NCI-H2171 treated with DMSO at 0.1 percent for 48 hours (cell line): Measurements from ENCODE around the gene AP2A1.

ENCODE experiments used
- DNase-seq: peaks from one replicate; lab custom pipeline; 2025; lab: John Stamatoyannopoulos, UW

The AP2A1 gene

DNA sequence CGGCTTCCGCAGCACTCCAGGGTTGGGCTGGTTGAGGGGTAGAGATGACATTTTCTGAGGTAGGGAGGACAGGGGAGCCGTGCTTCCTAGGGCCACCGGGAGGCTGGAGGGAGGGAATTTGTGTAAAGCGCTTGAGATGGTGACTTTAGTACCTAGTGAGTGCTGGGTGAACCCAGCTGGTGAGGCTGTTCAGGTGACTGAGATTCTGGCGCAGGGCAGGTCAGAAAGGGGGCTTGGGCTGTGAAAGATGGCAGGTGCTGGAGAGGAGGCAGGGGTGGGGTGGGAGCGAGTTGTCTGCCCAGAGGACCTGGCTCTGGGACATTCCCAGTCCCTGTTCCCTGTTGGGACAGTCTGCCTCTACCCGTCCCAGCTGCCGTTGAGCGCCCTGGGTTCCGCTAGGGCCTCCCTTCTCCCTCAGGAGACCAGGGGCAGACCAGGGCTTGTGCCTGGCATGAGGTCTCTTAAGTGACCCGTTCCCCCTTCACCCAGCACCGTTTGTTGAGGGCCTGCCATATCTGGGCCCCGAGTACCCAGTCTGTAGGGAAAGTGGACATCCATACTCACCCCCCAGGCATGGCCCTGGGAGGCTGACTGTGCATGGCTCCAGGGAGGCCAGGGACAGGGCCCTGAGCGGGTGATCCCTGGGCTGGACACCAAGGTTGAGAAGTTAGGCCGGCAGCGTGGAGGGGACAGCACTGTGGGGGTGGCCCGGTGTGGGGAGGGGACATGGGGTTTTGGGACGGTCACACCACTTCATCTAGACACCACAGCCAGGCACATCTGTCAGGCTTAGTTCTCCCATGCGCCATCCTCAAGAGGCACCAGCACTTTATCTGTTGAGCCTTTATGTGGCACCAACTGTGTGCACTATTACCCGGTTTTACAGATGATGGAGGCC lies 89.1 kb downstream of the AP2A1 start:
- no peak for DNase-seq

DNA sequence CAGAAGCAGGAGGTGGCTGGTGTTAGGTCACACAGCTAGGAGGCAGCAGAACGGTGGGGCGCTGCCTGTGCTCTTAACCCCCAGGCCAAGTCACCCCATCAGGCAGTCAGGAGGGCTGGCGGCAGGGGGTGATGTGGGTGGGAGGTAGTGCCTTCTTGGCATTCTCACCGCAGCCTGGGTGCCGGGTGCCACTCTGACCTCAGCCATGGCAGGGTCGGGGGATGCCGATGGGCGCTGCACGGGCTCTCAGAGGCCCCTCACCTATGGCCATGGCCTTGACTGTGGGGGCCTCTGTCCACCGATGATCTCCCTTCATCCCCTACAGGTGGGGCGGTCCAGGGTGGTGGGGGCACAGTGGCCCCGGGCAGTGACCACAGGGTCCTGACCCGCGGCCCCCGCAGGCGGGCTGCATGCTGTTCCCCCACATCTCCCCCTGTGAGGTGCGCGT lies 89.8 kb downstream of the AP2A1 start:
- no peak for DNase-seq
